GM23338 (cell line): ENCODE results near the gene FAM50A. TPM values are rescaled to one million over a fixed set of nuclear protein-coding genes. Genes with fewer than 3 reads are reported as not detected.

Experiments
- ATAC-seq: fragments of 200-7000 bp; cut with Tn5 transposase; 3 replicates; pipeline ENCODE4 v1.9.1; 2020
- DNase-seq: peaks from one replicate; pipeline ENCODE4 v3.0.0-alpha.2; 2015; ENCODE audit warnings: low spot score
- H2AFZ ChIP-seq: fragments of 200-600 bp; sonication (generic); 2 replicates; pipeline ENCODE4 v1.8.0; 2016; ENCODE audit warnings: antibody characterized with exemption, mild to moderate bottlenecking, moderate library complexity
- H3F3A ChIP-seq: fragments of 200-600 bp; sonication (generic); replicated peaks from 2 replicates; pipeline ENCODE4 v1.8.0; 2017; ENCODE audit warnings: antibody characterized with exemption, mixed run types, low read depth
- H3K27ac ChIP-seq: fragments of 200-600 bp; sonication (generic); 2 replicates; pipeline ENCODE4 v1.6.1; 2016; ENCODE audit warnings: low read depth
- H3K27me3 ChIP-seq: fragments of 200-600 bp; sonication (generic); 2 replicates; pipeline ENCODE4 v1.8.0; 2016; ENCODE audit warnings: mild to moderate bottlenecking, mixed run types, moderate library complexity; ENCODE audit not compliant: insufficient read depth
- H3K36me3 ChIP-seq: fragments of 200-600 bp; sonication (generic); 2 replicates; pipeline ENCODE4 v1.8.0; 2016; ENCODE audit warnings: mild to moderate bottlenecking; ENCODE audit not compliant: insufficient read depth
- H3K4me1 ChIP-seq: fragments of 200-600 bp; sonication (generic); 2 replicates; pipeline ENCODE4 v1.8.0; 2016; ENCODE audit warnings: mild to moderate bottlenecking, moderate library complexity; ENCODE audit not compliant: insufficient read depth
- H3K4me2 ChIP-seq: fragments of 200-600 bp; sonication (generic); 2 replicates; pipeline ENCODE4 v1.7.1; 2017; ENCODE audit warnings: mixed run types
- H3K4me3 ChIP-seq: fragments of 200-600 bp; sonication (generic); 2 replicates; pipeline ENCODE4 v1.6.1; 2016; ENCODE audit warnings: mixed run types
- H3K79me2 ChIP-seq: fragments of 200-600 bp; sonication (generic); replicated peaks from 2 replicates; pipeline ENCODE4 v1.8.0; 2017; ENCODE audit warnings: mild to moderate bottlenecking; ENCODE audit not compliant: insufficient read depth
- H3K9me2 ChIP-seq: fragments of 200-600 bp; sonication (generic); 2 replicates; pipeline ENCODE4 v1.8.0; 2017; ENCODE audit not compliant: insufficient read depth
- H4K20me1 ChIP-seq: fragments of 200-600 bp; sonication (generic); replicated peaks from 2 replicates; pipeline ENCODE4 v1.8.0; 2017; ENCODE audit warnings: mild to moderate bottlenecking; ENCODE audit not compliant: insufficient read depth
- H3K27ac Mint-ChIP-seq: 2 replicates; pipeline ENCODE4 v1.8.0; 2020; ENCODE audit warnings: inconsistent platforms, mild to moderate bottlenecking, moderate library complexity, mixed read lengths
- H3K27me3 Mint-ChIP-seq: 3 replicates; pipeline ENCODE4 v1.8.0; 2022; ENCODE audit warnings: low read depth, mild to moderate bottlenecking, moderate library complexity, mixed read lengths, inconsistent platforms; ENCODE audit not compliant: insufficient read depth, poor library complexity
- H3K36me3 Mint-ChIP-seq: 3 replicates; pipeline ENCODE4 v1.8.0; 2021; ENCODE audit warnings: low read depth, mild to moderate bottlenecking, inconsistent platforms, moderate library complexity, mixed read lengths
- H3K4me1 Mint-ChIP-seq: 3 replicates; pipeline ENCODE4 v1.8.0; 2020; ENCODE audit warnings: mild to moderate bottlenecking, inconsistent platforms, mixed read lengths
- H3K4me3 Mint-ChIP-seq: 3 replicates; pipeline ENCODE4 v1.8.0; 2021; ENCODE audit warnings: moderate library complexity, mild to moderate bottlenecking, inconsistent platforms, mixed read lengths
- H3K9me3 Mint-ChIP-seq: 3 replicates; pipeline ENCODE4 v1.8.0; 2020; ENCODE audit warnings: moderate library complexity, mild to moderate bottlenecking, inconsistent platforms, mixed read lengths
- CREB1 ChIP-seq: fragments of 250-450 bp; sonication (Bioruptor Pico); IDR thresholded peaks from 2 replicates; pipeline ENCODE4 v1.5.0; 2020; ENCODE audit warnings: low read depth, mild to moderate bottlenecking, moderate library complexity
- CTCF ChIP-seq, 2 experiments: fragments of 200-600 bp in 1 of 2; sonication (generic) in 1 of 2; conservative IDR thresholded peaks; 2 replicates each; pipeline versions ENCODE4 v1.5.1 to v1.6.1; 2016 to 2017; ENCODE audit warnings: antibody characterized with exemption in 2 of 2, low read depth in 2 of 2, mild to moderate bottlenecking in 2 of 2, moderate library complexity in 1 of 2
- ETS1 ChIP-seq: IDR thresholded peaks from 2 replicates; pipeline ENCODE4 v1.6.1; 2016; ENCODE audit warnings: antibody characterized with exemption
- EZH2 ChIP-seq: fragments of 200-600 bp; sonication (generic); IDR thresholded peaks from one replicate; pipeline ENCODE4 v1.8.0; 2017; ENCODE audit warnings: antibody characterized with exemption, mild to moderate bottlenecking, low read depth; ENCODE audit not compliant: unreplicated experiment
- EZH2phosphoT487 ChIP-seq: fragments of 200-600 bp; sonication (generic); IDR thresholded peaks from one replicate; pipeline ENCODE4 v1.8.1; 2018; ENCODE audit warnings: antibody characterized with exemption; ENCODE audit not compliant: unreplicated experiment
- JUNB ChIP-seq: IDR thresholded peaks from one replicate; pipeline ENCODE4 v1.6.1; 2016; ENCODE audit warnings: antibody characterized with exemption; ENCODE audit not compliant: unreplicated experiment
- NANOG ChIP-seq: IDR thresholded peaks from 2 replicates; pipeline ENCODE4 v1.6.1; 2016; ENCODE audit warnings: antibody characterized with exemption, borderline replicate concordance
- POLR2AphosphoS5 ChIP-seq: IDR thresholded peaks from 2 replicates; pipeline ENCODE4 v1.6.1; 2016; ENCODE audit warnings: antibody characterized with exemption, low read depth
- REST ChIP-seq: IDR thresholded peaks from one replicate; pipeline ENCODE4 v1.6.1; 2018; ENCODE audit warnings: antibody characterized with exemption; ENCODE audit not compliant: unreplicated experiment
- STAT1 ChIP-seq: IDR thresholded peaks from one replicate; pipeline ENCODE4 v1.6.1; 2016; ENCODE audit warnings: antibody characterized with exemption; ENCODE audit not compliant: unreplicated experiment
- ZNF114 ChIP-seq: fragments of 250-450 bp; sonication (Bioruptor Pico); IDR thresholded peaks from 2 replicates; pipeline ENCODE4 v1.5.0; 2020; ENCODE audit warnings: mild to moderate bottlenecking, moderate library complexity
- ZNF331 ChIP-seq: fragments of 250-450 bp; sonication (Bioruptor Pico); IDR thresholded peaks from 2 replicates; pipeline ENCODE4 v1.5.0; 2020; ENCODE audit warnings: low read depth, mild to moderate bottlenecking, moderate library complexity
- ZNF462 ChIP-seq: fragments of 250-450 bp; sonication (Bioruptor Pico); IDR thresholded peaks from 2 replicates; pipeline ENCODE4 v1.5.0; 2020; ENCODE audit warnings: mild to moderate bottlenecking, moderate library complexity
- polyA plus RNA-seq: library from polyadenylated mRNA; unstranded; fragments of >200 nt; fragmentation: Nextera tagmentation; extraction: Ambion mirVana; gene quantifications from 2 replicates; pipeline ENCODE4 v1.2.1, GENCODE V29; 2016
- total RNA-seq: library from RNA; depleted of rRNA; stranded (reverse); fragments of >200 nt; shearing (Covaris generic); gene quantifications from 2 replicates; pipeline ENCODE4 v1.2.3, GENCODE V29; 2014

The FAM50A gene
- total and polyA plus RNA-seq, 2 experiments from 2014 or later, result 23.9 to 77.6 TPM

GRCh38 chrX:154426916-154427770 is 16.8 kb upstream of the FAM50A start:
- Mint-ChIP-seq H3K9me3 (no peaks in the 10 kb centered on the region), H3K4me1 (peaks cover 15% of the 10 kb centered on the region), H3K36me3 (peaks cover 5% of the 10 kb centered on the region; the same call in 2 of the 3 replicates), H3K27ac (no peak overlapping the region), H3K27me3 (peaks cover 4% of the 10 kb centered on the region), H3K4me3 (no peak overlapping the region)
- no peak overlapping the region for H2AFZ ChIP-seq
- DNase-seq (no peak), ATAC-seq (no peak)
- peaks cover 11% of the 10 kb centered on the region for H3K79me2 ChIP-seq
- H3K4me2 ChIP-seq, result no peak overlapping the region
- no peaks in the 10 kb centered on the region for H3K27me3 ChIP-seq
- H4K20me1 ChIP-seq, result no peaks in the 10 kb centered on the region
- H3K36me3 ChIP-seq, result no peaks in the 10 kb centered on the region
- H3K4me3 ChIP-seq, result no peak overlapping the region
- TF ChIP-seq EZH2 (no peak), ETS1 (no peak), JUNB (no peak), REST (no peak), ZNF462 (CRISPR knock-in tag) (no peak), EZH2phosphoT487 (no peak), CREB1 (CRISPR knock-in tag) (no peak), ZNF331 (no peak), STAT1 (no peak), NANOG (no peak), ZNF114 (CRISPR knock-in tag) (no peak), POLR2AphosphoS5 (no peak), CTCF (conservative IDR thresholded peaks at IDR 0.05; ENCODE audit: low read depth in 2 of 2) (no peak)
- no peaks in the 10 kb centered on the region; the same call in 1 of the 2 replicates for H3K4me1 ChIP-seq
- no peak overlapping the region for H3K27ac ChIP-seq
- H3K9me2 ChIP-seq, result no peaks in the 10 kb centered on the region
- no peaks in the 10 kb centered on the region for H3F3A ChIP-seq
